SH-SY5Y (cell line): Measurements from ENCODE around the gene PALD1.

Experiments
- GATA2 ChIP-seq: IDR thresholded peaks from 2 replicates; pipeline ENCODE4 v1.6.1; 2011; ENCODE audit warnings: mild to moderate bottlenecking, low read depth, low read length
- GATA3 ChIP-seq: IDR thresholded peaks from 2 replicates; pipeline ENCODE4 v1.6.1; 2011; ENCODE audit warnings: low read depth, mild to moderate bottlenecking, low read length, moderate library complexity

DNA sequence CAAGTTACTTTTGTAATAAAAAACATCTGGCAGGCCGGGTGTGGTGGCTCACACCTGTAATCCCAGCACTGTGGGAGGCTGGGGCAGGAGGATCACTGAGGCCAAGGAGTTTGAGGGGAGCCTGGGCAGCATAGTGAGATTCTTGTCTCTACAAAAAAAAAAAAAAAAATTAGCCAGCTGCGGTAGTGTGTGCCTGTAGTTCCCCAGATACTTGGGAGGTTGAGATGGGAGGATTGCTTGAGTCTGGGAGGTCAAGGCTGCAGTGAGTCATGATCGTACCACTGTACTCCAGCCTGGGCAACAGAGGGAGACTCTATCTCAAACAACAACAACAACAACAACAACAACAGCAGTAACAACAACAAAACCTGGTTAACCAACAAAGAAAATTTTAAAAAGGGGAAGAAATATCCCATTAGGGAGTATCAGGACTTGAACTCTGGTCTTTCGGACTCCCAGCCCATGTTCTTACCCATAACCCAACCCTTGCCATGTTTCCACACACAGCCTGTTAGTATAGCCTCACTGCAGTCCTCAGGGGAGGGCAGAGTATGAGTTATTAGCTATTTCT is 17.2 kb downstream of the PALD1 start:
- TF ChIP-seq GATA2 (no peak), GATA3 (no peak)
